ENCODE measurements around the gene GDPD3.

GDPD3 gene

DNA sequence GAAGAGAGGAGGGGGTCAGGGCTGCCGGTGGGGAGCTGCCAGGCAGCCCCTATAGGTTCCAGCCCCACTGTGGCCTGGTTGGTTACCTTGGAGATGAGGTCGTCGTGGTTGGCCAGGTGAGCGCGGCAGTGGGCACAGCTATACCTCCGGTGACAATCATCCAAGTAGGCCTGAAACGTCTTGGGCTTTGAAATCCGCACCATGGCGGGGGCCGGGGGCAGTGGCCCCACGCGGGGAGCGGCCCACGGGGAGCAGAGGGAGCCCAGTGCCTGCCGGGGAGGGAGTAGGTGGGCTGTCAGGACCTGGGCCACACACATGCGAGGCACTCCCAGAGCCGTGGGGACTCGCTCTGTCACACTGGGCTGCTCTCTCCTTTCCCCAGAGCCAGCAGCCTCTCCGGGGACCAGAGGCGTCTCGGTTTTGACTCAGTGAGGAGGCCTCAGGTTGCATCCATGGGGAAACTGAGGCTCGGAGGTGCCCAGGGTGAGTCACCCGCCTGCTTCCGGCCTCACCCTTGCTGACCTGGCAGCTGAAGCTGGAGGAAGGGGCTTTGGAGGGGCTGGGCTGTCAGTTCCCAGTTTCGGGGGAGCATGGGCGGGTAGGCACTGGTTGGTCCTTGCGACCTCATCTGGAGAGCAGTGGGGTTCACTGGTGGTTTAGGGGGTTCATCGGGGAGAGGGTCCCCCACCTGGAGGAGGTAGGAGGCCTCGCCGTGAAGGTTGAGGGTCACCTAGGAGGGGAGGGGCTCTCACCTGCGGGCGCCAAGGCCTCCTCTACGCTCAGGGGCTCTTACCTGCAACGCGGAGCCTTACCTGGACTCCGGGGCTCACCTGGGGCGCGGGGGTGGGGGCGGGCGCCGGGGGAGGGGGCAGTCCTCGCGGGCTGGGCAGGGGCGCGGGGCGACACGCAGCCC, 17.9 kb downstream of the GDPD3 start:
- DNase-seq (ENCODE audit: low spot score), result no peak

DNA sequence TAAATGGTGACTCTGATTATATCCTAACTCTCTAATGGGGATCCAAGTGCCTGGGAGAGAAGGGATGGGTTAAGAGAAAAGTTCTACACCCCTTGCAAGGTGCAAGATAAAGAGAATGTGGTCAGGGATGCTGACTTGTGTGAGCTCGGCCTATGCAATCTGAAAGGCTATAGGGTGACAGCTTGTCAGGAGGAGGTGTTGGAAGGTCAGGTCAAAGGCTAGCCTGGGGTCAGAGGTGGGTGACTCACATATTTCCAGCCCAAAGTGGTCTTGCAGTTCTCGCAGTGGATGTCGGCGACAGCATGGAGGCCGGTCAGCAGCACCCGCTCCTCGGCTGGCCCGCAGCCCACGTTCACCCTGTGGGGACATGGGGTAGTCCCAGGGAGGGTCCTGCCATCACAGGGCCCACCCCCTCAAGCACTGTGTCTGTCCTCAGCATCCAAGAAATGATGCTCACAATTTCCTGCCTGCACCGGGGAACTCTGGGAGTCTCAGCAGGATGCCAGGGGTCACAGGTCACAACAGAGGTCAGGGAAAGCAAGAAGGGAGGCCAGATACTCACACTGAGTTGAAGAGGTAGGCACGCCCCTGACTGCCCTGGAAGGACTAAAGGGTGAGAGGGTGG, 18.7 kb downstream of the GDPD3 start:
- no peak for DNase-seq (ENCODE audit: low spot score)

DNA sequence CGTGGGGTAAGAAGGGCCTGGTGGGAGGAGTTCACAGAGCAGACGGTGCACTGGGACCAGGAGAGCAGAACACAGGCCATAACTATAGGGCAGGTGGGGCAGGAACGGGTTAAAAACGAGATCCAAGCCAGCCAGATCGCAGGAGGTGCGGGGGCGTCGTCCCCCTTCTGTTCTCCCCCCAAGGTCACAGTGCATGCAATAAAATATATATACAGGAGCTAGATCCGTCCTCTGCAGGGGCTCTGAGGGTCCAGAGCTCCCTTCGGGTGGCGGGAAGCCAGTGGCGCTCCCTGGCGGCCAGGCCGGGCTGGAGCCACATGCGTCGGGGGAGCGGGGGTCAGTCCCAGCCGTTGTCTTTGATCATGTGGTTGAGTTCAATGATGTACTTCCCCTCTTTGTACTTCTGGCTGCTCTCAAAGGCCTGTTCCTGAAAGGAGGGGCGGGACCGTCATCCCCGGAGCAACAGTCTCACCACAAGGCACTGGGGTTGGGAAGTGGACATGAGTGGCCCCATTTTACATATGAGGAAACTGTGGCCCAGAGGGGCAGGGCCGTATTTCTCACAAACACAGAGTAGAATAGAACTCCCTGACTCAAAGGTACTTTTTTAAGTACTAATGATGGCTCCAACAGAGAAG, 20.8 kb downstream of the GDPD3 start:
- peak; percentile 88 for DNase-seq (ENCODE audit: low spot score)

DNA sequence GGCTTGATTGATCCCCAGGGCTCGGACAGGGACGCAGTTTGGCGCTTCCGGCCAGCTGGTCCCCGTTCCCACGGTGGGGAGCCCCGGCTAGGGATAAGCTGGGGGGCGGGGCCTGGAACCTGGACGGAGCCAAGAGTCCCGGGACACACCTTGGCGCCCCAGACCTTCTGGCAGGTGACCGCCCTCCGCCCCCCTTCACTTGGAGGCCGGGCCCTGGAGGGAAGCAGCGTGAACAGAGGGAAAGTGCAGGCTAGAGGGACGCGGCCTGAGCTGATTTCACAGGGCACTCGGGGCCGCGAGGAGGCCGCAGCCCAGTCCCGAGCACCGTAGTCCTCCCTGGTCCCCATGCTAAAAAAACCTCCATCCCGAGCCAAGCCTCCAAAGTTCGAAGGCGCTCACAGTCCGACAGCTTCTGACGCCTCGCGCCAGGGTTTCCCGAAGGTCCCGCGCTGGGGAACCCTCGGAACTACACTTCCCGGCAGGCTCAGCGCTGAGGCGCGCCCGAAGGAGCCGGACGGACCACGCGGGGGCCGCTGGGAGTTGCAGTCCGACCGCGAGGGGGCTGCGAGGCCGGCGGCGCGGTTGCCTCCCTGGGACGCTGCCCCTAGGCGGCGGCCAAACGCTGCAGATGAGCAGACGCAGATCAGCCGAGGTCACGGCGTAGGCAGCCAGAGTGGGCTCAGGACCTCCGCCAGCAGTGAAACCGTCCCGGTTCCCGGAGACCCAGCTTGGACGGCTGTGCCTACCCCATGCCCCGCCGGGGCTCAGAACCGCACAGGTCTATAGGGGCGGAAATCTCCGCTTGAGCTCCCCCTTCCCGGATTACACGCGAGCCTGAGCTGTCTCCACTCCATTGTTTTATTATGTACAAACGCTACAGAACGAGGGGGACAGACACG, 21.6 kb downstream of the GDPD3 start, which contains the start of gene TBX6:
TBX6 (minus strand) TSS at position 451 of the 899 bp plus-strand sequence. CDS start 731 bp downstream, outside the sequence.
- DNase-seq (ENCODE audit: low spot score), result peak; percentile 96

DNA sequence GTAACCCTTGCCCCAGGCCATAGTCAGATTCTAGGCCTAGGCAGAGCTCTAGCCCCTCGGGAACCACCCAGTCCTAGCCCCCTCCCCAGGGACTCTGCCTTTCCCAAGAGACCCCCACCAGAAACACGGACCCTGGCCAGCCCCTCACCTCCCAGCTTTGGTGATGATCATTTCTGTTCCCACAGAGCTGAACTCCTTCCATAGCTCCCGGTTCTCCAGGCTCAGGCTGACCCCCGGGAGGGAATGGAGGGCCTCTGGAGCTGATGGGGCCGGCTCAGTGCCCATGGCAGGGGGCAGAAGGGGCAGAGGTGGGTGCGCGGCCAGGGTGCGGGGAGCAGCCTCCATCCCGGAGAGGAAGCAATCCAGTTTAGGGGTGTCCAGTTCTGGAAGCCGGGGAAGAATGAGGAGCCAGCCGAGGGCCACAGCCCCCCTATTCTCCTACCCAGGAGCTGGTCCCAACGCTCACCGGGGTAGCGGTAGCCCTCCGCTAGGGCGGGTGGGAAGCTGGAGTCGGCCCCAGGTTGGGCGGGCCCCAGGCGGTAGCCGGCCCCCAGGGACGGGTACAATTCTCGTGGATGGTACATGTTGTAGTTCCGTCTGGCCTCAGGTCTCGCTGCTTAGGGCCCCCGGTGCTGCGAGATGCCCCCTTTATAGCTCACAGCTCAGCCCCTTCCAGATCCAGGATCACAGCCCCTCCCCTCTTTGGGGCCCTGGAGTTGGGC, 22.6 kb downstream of the GDPD3 start:
- DNase-seq (ENCODE audit: low spot score), result no peak

DNA sequence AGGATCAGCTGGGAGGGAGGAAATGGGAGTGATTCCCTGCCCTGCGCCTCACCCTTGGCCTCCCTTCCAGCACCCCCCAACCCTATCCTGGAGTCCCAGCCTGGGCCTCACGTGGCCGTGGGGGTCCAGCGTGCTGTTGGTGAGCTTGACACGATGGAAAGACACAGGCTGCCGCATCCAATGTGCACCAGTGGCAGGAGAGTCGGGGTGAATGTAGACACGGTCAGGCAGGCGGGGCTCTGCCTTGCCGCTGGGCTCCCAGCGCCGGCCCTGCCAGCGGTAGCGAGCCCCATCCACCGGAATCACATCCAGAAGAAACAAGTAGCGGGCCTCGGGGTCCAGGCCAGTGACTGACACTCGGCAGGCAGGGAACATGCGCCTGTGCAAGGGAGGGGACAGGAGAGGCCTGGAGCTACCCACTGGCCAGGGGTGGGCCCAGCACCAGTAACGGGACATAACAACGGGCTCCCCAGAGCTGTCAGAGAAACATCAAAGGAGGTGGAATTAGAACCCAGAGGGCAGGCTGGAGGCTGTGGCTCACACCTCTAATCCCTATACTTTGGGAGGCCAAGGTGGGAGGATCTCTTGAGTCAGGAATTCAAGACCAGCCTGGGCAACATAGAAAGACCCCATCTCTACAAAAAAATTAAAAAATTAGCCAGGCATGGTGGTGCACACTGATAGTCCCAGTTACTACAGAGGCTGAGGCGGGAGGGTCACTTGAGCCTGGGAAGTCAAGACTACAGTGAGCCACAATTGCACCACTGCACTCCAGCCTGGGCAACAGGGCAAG, 24.3 kb downstream of the GDPD3 start:
- DNase-seq (ENCODE audit: low spot score), result no peak

DNA sequence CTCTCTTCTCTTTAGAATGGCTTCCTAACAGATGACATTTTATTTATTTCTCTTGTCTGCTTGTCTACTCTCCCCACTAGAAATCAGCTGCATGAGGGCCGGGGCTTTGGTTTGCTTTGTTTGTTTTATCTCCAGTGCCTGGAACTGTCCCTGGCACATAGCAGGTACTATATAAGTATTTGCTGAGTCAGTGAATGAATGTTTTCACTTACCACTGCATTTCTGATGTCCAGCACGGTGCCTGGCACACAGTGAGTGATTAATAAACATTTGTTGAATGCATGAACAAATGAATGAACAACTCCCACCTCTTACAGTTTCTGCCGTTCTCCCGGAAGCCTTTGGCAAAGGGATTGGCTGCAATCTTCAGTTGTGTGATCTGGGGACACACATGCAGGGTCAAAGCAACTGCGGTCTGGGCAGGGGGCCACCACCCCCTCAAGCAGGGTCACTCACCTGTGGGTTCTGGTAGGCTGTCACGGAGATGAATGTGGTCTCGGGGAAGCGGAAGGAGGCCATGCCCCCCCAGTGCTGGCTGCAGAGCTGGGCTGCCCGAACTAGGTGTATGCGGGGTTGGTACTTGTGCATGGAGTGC, 25.0 kb downstream of the GDPD3 start:
- no peak for DNase-seq (ENCODE audit: low spot score)

DNA sequence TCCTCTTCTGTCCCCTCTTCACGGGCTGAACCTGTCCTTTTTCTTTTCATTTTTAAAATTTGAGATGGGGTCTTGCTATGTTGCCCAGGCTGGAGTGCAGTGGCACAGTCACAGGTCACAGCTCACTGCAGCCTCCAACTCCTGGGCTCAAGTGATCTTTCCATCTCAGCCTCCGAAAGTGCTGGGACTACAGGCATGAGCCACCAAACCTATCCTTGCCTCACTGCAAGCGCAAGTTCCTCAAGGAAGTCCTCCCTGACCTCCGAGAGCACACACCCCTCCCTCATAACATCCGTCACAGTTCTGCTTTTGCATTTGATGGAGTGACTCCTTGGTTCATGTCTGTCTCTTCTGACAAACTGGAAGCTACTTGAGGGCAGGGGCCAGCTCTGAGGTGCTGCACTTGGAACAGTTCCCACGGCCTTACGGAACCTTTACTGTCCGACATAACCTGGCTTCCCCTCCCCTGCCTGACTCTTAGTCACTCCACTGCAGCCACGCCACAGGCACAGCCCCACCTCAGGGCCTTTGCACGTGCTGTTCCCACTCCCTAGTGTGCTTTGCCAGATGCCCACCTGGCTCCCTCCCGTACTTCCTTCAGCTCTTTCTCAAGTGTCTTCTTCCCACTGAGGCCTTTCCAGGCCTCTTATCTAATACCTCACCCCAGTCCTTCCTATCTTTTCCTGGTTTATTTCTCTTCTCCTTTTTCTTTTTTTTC, 26.0 kb downstream of the GDPD3 start:
- DNase-seq (ENCODE audit: low spot score), result no peak

DNA sequence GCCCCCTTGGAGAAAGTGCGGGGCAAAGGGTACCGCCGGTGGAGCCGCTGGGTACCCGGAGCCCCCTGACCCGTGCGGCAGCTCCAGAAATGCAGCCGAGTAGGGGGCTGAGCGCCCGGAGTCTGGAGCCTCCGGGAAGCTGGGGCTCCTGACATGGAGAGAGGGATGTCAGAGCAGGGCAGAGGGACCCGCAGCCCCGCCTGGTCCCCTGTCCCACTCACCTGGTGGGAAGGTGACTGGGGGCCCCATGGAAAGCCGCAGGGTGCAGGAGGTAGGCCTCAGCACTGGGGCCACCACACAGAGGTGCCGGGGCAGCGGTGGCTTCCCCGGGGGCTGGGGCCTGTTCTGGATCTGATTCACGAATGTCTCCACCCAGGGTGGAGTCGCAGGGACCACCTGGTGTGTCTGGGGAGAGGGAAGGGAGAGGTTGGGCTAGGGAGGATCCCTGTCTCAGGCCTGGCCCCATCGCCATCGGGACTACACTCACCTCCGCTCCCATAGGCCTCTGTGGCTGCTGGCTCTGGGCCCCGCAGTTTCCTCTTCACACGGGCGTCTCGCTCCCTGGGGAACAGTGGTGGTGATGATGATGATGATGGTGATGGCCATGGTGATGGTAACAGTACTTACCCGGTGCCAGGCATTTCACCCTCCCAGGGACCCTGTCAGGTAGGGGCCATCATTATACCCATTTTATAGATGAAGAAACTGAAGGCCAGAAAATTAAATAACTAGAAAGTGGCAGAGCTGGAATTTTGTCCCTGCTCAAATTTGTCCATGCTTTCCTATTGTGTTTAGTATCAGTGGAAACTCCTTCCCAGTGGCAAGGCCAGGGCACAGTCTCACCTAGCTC, 26.8 kb downstream of the GDPD3 start:
- no peak for DNase-seq (ENCODE audit: low spot score)

DNA sequence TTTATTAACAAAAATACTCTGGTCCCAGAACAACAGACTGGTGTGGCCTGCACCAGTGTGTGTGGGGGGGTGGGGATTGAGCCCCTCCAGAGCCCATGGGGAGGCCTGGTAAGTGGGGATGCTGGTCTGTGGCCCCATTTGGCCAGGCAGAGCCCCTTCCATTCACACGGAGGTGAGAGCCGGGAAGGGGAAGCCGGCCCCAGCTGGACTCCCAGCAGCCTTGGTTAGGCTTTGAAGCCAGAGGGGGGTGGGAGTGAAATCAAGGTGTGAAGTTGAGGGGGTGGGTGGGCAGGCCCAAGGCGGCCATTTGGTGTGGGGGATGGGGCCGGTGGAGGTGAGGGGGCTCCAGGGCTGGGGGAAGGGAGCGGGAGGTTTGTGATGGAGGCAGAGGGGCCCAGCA, 27.5 kb downstream of the GDPD3 start:
- DNase-seq (ENCODE audit: low spot score), result no peak

DNA sequence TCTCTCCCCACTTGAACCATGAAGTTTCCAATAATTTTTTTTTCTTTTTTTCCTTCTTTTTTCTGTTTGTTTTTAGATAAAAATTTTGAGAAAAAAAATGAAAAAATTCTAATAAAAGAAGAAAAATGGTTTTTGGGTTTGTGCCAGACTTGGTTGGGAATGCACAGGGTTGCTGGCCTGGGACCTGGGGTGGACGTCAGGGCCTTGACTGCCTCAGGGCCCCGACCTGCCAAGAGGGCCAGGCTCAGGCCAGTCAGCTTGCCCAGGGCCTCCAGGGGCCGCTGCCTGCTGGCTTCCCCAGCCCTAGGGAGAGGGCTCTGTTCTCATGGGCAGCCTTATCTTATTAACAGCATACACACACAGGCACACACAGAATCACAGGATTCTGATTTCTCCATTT, 28.1 kb downstream of the GDPD3 start:
- no peak for DNase-seq (ENCODE audit: low spot score)

DNA sequence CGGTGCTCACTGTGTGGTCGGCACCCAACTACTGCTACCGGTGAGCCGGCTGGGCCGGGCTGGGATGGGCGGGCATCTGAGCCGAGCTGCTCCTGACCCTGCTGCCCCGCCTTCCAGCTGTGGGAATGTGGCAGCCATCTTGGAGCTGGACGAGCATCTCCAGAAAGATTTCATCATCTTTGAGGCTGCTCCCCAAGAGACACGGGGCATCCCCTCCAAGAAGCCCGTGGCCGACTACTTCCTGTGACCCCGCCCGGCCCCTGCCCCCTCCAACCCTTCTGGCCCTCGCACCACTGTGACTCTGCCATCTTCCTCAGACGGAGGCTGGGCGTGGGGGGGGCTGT, 28.5 kb downstream of the GDPD3 start:
- DNase-seq (ENCODE audit: low spot score), result no peak

DNA sequence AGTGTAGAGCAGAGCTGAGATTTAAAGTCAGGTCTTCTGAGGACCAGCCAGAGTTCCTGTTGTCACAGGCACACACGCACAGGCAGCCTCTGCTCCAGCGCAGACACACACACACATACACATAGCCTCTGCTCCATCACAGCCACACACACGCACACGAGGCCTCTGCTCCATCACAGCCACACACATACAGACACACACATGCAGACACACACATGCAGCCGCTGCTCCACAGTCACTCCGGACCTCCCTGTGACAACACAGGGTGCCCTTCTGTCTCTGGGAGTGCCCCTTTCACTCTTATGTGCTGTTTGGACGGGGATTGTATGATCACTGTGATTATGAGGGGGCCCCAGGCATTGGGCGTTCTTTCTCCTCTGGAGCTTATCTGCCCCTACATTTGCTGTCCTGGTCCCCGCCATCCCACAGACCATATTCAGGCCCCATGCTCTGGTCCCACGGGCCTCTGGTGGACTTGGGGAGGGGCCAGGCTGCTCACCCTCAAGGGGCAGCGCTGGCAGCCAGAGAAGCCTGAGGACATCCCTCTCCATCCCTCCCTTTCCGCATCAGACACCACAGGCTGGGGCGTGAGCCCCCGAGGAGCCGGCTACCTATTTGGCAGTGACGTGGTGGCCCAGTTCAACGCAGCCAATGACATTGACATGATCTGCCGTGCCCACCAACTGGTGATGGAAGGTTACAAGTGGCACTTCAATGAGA, 29.1 kb downstream of the GDPD3 start:
- DNase-seq (ENCODE audit: low spot score), result no peak

DNA sequence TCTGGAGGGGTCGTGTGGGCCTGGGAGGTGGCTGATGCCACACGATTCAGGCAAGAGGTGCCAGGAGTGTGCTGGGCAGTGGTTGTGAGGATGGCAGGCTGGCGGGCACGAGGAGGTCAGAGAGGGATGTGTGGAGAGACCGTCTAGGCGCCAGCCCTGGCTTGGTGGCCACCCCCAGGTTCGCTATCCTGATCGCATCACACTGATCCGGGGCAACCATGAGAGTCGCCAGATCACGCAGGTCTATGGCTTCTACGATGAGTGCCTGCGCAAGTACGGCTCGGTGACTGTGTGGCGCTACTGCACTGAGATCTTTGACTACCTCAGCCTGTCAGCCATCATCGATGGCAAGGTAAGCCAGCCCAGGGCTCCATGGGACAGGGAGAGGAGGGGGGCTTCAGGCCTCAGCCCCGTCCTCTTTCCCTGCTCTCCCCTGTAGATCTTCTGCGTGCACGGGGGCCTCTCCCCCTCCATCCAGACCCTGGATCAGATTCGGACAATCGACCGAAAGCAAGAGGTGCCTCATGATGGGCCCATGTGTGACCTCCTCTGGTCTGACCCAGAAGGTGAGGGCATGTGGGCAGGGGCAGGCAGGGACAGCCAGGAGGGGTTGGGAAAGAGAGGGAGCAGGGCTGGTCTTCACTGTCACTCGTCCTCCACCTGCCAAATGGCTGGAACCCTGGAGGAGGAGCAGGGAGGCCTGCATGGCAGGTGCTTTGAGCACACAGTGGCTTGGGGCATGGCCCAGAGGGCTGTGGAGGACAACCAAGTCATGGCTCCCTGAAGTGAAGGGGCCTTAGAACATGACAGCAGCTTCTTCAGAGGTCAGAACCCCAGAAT, 29.9 kb downstream of the GDPD3 start:
- DNase-seq (ENCODE audit: low spot score), result no peak

DNA sequence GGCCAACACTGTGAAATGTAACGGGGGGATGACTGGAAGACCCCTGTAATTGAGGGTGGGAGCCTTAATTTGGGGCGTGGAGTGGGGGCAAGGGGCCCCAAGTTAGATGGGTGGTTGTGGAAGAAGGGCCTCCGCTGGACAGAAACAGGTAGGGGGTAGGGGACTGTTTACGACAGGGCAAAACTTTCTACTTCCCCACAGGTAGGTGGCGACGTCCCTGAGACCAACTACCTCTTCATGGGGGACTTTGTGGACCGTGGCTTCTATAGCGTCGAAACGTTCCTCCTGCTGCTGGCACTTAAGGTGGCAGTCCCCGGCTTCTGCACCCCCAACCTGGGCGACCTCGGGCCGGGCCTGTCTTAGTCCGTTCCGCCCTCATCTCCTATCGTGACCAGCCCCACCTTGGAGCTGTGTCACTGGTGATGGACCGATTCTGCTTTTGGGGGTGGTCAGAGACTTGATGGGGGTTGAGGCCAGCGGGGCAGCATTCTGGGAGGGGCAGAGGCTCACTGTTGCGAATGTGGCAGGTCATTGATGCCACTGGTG, 30.7 kb downstream of the GDPD3 start:
- DNase-seq (ENCODE audit: low spot score), result no peak

DNA sequence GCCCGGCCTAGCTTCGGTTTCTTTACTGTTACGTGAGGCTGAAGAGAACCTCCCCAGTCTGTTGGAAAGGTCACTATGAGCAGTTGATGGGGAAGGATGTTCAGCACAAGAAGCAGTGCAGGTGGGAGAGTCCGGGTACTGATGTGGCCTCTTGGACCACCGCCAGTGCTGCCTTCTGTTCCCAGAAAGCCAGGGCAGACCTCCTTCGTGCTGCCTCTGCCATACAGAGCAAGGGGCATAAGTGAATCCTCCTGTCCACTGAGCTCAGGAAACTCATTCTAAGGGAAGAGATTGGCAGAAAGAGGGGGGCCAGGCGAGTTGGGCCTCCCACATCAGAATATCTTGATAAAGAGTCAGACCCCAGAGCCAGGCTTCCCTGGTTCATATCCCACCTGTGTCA, 33.9 kb downstream of the GDPD3 start:
- no peak for DNase-seq (ENCODE audit: low spot score)

DNA sequence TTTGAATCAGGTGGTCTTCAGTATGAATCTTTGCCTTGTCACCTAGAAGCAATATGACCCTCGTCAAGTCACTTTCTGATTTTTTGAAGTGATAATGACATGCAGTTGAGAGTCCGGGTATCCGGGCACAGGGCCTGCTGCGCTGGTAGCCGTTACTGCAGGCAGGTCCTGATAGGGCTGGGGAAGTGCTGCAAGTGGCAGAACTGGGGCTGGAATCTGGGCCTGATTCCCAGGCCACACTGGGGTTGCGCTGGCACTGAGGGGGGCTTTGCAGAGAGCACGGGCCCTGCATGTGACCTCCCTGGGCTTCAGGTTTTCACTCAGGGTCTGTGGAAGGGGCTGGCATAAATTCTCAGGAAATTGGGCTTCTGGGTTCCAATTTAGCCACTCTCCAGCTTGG, 34.6 kb downstream of the GDPD3 start:
- no peak for DNase-seq (ENCODE audit: low spot score)
